Stimulated activated CD4-positive, alpha-beta T cell treated with anti-CD3 and anti-CD28 coated beads, Interleukin-1b, Interleukin-23, amount 100 ng/mL, for 4 hours (primary cell): ENCODE data around the gene MNX1.

ENCODE experiments used
- DNase-seq, 2 donors: peaks; one replicate each; pipeline ENCODE4 v3.0.0-alpha.2; 2020; ENCODE audit warnings: low read depth in 2 of 2

The MNX1 gene

DNA sequence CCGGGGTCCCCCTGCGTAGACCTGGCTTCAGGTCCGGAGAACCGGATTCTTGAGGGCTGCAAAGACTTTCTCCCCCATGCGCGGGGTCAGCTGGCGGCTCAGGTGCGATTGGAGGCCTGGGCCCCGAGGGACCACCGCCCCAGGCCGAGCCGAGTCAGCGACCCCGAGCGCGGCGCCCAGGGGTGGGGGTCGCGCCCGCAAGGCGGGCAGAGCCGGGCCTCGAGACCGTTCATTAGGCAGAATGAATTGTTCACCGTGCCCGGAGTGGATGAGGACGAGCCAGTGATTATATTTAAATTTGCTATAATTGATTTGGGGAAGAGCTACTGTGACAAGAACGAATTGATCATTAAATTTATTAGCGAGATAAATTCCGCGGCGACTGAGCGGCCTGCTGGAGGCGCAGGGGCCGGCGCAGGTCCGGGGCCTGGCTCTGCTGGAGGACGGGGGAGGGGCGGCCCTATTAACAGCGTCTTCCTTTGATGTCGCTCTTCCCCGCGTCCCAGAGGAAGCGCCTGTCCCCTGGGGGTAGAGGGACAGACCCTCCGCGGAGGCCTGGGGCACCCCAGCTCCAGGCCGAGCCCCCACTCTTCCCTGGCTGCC lies 7.5 kb downstream of the MNX1 start:
- DNase-seq: no peak

DNA sequence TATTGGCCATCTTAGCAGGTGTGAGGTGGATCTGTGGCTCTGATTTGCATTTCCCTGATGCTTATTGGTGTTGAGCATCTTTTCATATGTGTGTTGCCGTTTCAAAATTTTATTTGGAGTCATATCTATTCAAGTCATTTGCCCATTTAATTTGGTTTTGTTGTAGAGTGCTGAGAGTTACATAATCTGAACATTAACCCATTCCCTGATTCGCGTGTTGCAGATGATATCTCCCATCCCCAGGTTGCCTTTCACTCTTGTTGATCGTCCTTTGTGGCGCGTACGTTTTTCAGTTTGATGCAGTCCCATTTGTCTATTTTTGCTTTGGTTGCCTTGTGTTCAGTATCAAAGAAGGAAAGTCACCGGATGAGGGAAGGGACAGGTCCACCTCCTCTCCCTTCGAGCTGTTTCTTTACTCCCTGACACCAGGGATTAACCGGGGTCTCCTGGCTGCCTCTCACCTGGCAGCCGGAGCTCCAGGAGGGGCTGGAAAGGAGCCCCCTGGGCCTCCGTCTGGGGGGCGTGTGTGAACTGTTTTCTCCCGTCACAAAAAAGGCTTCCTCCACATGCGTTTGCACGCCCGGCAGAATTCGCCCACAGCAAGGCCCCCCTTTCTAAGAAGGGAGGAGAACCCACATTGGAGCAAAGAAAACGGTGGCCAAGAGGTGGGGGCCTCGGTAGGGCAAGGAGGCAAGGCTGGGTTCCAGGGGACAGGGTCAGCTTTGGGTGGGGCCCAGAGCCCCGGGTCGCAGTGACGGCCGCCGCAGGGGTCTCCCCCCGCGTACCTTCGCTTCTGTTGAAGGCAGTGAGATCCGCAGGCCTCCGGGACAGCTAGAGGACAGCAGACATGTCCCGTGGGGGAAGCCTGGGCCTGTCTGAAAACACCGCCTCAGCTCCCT lies 8.3 kb downstream of the MNX1 start:
- no peak for DNase-seq

DNA sequence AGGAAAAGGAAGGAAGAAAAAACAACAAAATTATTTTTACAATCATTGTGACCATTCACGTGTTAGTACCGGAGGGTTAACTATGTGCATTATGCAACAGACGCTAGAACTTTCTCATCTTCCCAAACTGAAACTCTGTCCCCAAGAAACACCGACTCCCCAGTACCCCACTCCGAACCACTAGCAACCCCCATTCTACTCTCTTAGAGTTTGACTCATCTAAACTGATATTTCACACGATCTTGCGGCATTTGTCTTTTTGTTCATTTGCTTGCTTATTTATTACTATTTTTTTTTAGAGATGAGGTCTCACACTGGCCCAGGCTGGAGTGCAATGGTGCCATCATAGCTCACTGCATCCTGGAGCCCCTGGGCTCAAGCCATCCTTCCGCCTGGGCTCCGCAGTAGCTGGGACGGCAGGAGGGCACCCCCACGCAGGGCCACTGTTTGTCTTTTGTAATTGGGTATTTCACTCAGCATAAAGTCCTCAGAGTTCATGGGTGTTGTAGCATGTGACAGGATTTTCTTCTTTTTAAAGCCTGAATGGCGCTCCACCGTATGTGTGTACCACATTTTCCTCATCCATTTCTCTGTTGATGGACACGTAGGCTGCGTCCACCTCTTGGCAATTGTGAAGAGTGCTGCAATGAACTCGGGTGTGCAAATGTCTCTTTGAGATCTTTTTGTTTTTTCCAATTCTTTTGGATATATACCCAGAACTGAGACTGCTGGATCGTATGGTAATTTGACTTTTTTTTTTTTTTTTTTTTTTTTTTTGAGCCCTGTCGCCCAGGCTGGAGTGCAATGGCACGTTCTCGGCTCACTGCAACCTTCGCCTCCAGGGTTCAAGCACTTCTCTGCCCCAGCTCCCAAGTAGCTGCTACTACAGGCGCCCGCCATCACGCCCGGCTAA lies 9.5 kb downstream of the MNX1 start:
- DNase-seq: no peak

DNA sequence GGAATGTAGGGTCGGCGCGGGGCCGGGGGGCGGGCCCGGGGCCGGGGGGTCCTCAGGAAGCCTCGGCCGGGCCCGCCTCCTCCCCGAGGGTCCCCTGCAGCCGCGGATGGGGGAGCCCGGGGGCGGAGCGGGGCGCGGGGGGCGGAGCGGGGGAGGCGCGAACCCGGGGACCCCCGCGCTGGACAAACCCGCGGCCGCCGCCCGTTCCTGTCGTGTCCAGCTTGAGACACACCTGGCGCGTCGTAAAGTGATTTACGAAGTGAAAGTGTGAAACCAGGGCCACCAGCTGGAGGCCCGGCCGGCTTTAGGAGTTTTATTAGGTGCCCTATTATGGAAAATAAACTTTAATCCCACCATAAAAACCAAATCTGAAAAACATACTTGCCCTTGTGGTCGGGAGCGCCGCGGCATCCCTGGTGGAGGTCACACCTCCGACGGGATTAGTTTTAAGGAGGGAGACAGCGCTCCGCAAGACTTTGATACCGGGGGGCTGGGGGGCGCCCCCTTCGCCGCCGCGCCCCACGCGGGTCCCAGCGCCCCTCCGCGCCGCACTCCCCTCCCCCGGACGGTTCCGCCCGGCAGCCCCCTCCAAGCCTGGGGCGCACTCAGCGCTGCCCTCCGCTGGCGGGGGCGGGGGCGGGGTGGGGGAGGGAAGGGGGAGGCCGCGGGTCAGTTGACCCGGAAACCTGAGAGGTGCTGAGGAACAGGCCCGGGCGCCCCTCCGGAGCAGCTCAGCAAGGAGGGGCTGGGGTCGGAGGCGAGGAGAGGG lies 10.3 kb downstream of the MNX1 start:
- DNase-seq: no peak

DNA sequence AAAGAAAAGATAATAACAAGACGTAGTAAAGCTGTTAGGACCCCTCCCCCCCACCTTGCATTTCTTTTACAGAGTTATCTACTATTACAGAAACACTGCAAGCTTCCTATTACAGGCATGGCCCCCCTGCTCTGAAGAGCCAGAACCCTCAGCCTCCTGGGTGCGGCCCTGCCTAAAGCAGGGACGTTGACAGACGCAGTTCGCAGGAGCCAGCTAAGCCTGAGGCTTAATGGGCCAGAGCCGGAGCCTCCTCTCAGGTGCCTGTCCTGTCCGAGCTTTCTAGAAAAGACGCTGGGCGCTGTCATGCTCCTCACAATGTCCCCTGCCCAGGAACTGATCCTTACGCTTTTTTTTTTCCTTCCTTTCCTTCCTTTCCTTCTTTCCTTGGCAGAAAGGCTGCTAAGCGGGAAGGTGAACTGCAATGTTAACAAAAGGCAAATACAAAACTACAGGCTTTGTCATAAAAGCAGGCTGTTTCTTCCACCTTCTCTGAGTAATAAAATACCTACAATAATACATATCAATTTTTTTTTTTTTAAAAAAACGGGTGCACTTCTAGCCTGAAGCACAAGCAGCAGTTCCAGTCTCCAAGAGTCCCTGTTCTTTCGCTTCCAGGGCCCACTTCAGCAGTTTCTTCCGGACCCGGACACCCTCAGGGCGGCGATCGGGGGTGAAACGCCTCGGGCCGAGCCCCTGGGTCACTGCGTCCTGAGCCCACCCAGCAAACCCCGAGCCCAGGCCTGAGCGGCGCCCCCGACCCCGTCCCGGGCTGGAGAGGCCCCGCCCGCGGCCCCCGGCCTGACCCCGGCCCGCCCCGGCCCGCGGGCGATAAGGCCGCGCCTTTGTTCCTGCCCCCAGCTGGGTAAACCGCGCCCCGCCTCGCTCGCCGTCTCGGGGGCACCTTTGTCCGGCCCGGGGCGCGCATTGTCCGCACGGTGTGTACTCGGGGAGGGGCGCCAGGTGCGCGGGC lies 11.2 kb downstream of the MNX1 start:
- no peak for DNase-seq

DNA sequence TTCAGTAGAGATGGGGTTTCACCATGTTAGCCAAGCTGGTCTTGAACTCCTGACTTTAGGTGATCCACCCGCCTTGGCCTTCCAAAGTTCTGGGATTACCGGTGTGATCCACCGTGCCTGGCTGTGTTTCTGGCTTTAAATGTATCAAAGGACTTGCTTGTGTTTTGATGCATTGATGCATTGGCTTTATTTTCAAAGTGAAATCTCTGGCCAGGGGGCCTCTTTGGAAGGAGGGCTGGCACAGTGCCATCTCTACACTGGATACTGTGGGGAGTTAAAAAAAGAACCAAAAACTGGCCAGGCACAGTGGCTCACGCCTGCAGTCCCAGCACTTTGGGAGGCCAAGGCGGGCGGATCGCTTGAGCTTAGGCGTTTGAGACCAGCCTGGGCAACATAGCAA lies 16.0 kb downstream of the MNX1 start:
- DNase-seq: no peak

DNA sequence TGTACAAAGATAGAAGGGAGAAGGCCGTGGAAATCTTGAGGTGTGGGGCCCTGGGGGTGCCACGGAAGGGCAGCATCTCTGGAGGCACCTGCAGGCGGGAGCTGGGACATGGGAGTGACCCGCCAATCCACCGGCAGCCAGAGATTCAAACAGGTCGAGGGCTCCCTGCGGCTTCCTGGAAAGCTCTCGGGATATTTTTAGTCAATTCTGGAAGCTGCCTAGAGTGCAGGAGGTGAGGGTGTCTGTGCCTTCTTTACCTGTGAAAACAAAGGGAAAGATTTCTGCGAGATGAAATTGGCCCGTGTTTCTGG lies 16.6 kb downstream of the MNX1 start:
- no peak for DNase-seq

DNA sequence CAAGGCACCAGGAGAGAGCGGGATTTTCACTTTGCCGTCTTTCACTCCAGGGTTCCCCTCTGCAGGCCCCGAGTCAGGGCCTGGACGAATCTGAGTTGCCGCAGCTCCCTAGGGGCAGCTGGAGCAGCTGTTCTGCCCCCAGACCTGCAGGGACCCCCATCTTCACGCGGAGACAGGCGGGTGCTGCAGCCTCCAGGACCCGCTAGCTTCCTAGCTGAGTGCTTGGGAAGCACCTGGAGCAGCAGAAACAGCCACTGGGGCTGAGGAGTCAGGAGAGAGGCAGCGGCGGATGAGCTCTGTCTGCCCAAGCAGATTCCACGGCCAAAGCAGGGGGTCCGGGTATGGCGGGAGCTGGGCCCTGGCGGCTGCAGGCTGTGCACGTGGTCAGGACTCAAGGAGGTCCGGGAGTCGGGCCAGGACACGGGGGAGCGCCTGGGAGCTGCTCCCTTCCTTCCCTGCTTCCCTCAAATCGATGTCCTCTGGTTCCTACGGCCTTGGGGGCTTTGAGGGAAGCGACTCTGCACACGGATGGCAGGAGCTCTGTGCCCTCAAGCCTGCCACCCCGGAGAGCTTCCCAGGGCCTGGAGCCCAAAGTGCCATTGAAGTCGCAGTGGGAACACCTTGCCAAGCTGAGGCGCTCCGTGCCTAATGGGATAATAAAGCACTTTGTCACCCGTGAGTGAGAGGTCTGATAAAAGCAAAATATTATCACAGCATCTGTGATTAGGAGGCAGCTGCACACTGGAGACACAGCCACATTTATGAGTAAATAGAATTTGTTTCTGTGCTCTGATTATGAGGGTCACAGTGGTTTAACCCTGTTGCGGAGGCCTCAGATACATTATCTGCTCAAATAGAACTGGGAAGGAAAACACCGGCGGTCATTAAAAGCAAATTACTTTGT lies 17.2 kb downstream of the MNX1 start:
- no peak for DNase-seq

DNA sequence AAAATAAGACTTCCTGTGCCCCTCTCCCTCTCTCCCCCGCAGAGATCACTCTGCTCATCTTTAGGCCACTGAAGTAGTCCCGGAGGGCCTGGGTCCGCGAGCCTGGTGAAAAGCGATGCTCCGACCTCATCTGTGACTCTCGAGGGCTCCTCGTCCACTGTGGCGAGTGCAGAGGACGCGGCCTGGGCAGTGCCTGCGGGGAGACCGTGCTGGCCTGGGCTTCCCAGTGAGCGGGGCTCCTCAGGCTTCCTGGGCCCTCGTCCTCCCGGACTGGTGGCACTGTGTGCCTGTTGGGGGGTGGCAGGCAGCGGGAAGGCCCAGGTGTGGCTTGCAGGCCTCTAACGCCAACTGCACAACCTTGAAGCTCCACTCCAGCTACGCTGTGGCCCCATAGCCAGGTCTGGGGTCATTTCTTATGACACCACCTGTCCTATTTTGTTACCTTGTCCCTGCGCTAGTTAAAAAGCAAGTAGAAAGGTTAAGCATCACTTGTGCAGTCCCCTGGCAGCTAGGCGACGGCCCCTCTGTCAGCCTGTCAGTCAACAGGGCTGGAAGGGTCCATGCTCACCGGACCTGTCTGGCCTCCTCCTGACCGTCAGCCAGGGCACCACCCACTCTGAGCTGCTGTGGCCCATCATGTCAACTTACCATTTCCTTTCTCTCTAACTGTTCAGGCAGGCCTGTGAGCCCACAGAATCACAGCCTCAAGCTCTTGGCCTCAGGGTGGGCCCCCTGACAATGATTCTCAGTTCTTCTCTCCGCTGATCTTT lies 20.5 kb downstream of the MNX1 start:
- no peak for DNase-seq

DNA sequence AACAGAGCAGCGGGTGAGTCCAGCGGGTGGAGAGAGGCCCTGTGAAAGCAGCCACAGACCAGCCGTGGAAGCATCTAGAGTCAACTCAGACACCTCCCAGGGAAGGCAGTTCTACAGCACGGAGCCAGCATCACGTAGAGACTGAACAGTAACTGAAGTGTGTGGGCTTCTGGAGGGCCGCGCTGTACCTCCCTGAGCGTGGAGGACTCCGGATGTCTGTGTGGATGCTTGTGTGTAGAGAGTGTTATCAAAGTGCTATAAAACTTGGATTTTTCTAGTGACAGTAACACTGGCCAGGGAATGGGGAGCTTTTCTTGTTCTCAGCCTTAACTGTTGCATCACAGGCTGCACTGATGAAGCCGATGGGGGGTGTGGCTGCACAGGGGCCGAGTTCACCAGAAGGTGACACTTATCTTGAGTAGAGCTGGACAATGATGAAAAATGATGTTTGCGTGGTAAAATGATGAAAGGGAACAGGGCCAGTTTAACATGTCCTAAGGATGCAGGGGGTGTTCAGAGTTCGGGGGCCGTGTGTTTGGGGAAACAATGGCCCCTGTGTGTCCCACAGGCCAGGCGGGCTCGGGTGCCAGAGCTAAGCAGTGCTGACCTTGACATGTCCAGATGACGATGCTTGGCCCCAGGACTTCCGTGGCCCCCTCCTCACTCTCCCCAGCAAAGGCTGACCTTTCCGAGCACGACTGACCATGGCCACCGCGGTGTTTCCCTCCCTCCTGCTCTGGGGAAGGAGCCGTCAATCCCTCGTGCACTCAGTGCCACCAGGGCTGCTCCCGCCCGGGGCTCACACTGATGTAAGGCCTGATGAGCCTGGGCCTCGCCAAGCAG lies 21.9 kb downstream of the MNX1 start:
- DNase-seq: no peak

DNA sequence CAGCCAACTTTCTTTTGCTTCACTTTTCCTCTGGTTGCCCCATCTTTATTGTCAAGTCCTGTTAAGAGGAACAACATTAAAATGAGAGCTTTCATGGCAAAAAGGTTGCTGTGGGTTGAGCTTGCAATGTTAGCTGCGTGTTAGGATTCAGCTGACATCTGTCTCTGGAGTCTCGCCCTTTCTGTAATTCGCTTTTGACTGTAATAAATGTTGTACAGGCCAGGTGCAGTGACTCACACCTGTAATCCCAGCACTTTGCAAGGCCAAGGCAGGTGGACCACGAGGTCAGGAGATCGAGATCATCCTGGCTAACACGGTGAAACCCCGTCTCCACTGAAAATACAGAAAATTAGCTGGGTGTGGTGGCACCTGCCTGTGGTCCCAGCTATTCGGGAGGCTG lies 24.1 kb downstream of the MNX1 start:
- DNase-seq: no peak

DNA sequence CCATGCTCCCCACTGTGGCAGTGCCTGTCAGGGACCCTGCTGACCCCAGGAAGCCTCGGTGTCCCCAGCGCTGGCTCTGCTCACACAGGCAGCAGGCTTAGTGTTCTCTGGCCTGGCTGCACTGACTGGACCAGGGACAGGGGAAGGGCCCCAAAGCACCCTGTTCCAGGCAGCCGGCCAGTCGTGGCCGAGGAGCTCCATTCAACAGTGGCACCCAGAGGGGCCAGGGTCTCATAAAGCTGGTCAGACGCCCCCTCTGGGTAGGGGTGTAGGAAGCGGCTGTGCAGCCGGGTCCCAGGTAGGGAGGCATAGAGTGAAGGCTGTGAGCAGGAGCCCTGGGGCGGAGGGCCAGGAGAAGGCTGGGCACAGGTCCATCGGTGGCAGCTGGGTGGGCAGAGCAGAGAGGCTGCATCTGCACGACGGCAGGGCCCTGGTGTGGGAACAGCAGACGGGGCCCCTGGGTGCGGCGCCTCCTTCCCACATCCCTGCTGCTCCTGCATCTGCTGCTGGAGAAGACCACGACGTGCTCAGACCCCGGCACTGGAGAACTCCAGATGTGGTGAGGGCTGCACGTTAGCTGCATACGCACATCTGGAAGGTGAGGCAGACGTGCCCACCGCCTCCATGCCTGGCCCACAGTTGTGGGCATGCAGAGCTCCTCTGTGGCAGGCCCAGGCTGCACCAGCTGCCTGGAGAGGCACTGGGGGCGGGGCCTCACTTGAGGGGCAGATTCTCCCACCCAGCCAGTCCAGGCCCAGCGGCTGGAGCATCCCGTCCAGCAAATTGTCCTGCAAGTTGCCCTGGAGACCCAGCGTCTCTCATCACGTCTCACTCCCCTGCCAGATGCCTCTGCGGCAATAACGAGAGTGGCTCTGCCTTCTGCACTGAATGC lies 25.1 kb downstream of the MNX1 start:
- no peak for DNase-seq

DNA sequence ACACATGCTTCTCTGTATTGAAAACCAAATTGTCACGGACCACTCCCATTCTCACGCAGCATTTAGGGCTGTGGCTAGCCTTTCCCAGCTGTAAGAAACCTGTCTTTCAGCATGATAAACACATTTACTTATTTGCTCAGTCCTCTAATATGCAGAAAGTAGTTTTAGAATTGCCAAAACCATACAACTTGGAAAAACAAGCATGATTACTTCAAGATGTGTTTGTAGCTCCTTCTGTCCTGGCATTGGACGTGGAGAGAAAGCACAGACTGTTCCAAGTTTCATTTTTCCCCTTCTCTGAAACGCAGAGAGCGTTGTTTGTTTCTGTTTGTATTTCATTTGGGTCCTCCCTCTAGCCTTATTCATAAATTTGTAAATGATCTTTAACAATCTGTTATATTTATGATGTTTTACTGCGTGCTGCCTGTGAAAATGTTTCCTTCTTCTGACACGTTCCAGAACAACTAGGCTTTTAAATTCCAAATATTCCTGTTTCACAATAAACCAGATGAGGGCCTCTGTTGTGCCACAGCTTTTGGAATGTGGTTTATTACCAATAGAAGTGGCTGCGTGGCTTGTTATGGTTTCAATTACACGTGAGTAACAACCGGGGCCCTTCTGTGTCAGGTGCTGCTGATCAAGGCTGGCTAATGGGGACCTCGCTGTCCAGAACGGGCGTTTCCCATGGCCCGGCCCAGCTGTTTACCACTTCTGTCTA lies 26.1 kb downstream of the MNX1 start:
- DNase-seq: no peak

DNA sequence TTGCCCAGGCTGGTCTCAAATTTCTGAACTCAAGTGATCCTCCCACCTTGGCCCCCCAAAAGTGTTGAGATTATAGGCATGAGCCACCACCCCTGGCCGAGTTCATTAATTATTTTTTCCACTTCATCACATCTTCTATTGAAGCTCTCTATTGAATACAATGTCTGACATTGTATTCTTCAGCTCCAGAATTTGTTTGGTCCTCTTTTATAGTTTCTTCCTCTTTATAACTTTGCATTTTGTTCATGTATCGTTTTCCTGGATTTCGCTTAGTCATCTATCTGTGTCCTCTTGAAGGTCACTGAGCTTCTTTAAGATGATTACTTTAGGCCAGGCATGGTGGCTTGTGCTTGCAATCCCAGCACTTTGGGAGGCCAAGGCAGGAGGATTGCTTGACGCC lies 30.8 kb downstream of the MNX1 start:
- DNase-seq: no peak

DNA sequence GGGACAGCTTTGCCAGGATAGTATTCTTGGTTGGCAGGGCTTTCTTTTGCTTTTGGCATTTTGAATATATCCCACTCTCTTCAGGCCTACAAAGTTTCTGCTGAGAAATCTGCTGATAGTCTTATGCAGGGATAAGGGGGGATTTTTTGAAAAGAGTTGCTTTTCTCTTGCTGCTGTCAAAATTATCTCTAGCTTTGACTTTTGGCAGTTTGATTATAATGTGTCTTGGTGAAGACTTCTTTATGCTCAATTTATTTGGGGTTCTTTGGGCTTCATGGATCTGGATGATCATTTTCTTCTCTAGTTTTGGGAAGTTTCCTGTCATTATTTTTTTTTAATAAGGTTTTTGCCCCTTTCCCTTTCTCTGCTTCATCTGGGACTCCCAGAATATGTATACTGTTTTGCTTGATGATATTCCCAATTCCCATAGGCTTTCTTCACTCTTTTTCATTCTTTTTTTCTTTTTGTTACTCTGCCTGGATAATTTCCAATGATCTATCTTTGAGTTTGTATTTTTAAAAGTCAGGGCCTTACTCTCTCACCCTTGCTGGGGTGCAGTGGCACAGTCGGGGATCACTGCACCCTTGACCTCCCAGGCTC lies 31.4 kb downstream of the MNX1 start:
- DNase-seq: no peak

DNA sequence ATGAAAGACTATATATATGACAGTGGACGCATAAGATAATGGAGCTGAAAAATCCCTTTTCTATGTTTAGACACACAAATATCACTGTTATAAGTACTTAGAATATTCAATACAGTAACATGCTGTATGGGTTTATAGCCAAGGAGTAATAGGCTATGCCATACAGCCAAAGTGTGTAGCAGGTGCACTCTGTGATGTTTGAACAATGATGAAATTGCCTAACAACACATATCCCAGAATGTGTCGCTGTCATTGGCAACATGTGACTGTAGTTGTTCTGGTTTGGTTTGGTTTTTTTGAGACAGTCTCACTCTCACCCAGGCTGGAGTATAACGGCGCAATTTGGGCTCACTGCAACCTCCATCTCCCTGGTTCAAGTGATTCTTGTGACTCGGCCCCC lies 34.8 kb downstream of the MNX1 start:
- DNase-seq: no peak
